ENCODE data around the gene FAM8A1. TPM values are rescaled to one million over a fixed set of nuclear protein-coding genes. Genes with fewer than 3 reads are reported as not detected.

FAM8A1 gene
- total and polyA plus RNA-seq, 2 donors (not counting 3 experiments of a cell fraction or from before 2014, with no cell fraction given): 4.8 to 11.3 TPM

GRCh38 chr6:17638212-17638715 lies 38.2 kb downstream of the FAM8A1 start:
- intact Hi-C loops (cut with micrococcal nuclease) (no loop called here), dilution Hi-C loops (cut with MboI; ENCODE audit: extremely low pct_ligation_motif_present, low sequenced_read_pairs) (no loop called here)
- no peaks in the 10 kb centered on the region for H3K9me1 ChIP-seq (replicated peaks; ENCODE audit: control insufficient read depth, extremely low read depth, insufficient read depth, low read length)
- FAIRE-seq (no peak), DNase-seq (ENCODE audit: low read depth, low spot score) (no peak)
- no TSS peak for BruUV-seq (replicated peaks)
- CTCF ChIA-PET: interaction anchor here (1.5 kb wide), 1 partner anchor 12 kb away, joined by 3 read pairs; no protein-coding TSS in a partner anchor
- POLR2A ChIA-PET: no interaction called here
- H3K4me1 ChIP-seq (ENCODE audit: control insufficient read depth, extremely low read depth, insufficient read depth, low read length): peaks cover 15% of the 10 kb centered on the region
- no peak overlapping the region for H2AFZ ChIP-seq (ENCODE audit: low read depth, low read length)
- H3K36me3 ChIP-seq (ENCODE audit: control insufficient read depth in 2 of 2, extremely low read depth in 1 of 2, insufficient read depth in 2 of 2, low read length in 2 of 2): peaks cover 8 to 14% of the 10 kb centered on the region in 2 experiments
- H3K27ac ChIP-seq (ENCODE audit: insufficient read depth, low read depth, low read length): no peak overlapping the region
- H3K4me2 ChIP-seq (ENCODE audit: insufficient read depth, low read length): no peak overlapping the region
- no peak overlapping the region for H3K9ac ChIP-seq (replicated peaks; ENCODE audit: extremely low read depth, insufficient read depth, low read length)
- no peak overlapping the region for H3K4me3 ChIP-seq (replicated peaks in 1 of 3; ENCODE audit: insufficient read depth in 1 of 3, low read depth in 1 of 3, low read length in 3 of 3)
- H3K27me3 ChIP-seq (ENCODE audit: control insufficient read depth in 2 of 2, insufficient read depth in 2 of 2, low read length in 2 of 2): no peaks in the 10 kb centered on the region
- H3K9me3 ChIP-seq (replicated peaks; ENCODE audit: control insufficient read depth, insufficient read depth, low read length): no peaks in the 10 kb centered on the region
- peaks cover 32% of the 10 kb centered on the region for H3K79me2 ChIP-seq (ENCODE audit: control insufficient read depth, insufficient read depth, low read length)
- H4K20me1 ChIP-seq (replicated peaks; ENCODE audit: control insufficient read depth, extremely low read depth, insufficient read depth, low read length): no peaks in the 10 kb centered on the region
- no peak for TF ChIP-seq MAX (IDR thresholded peaks at IDR 0.05; ENCODE audit: insufficient read depth, insufficient read length)
- no peak for TF ChIP-seq MYC (IDR thresholded peaks at IDR 0.05; ENCODE audit: low read depth, low read length)
- TF ChIP-seq CTCF (IDR thresholded peaks at IDR 0.05; ENCODE audit: extremely low read depth in 1 of 2, insufficient read depth in 1 of 2, low read depth in 1 of 2, low read length in 2 of 2): no peak
- TF ChIP-seq JUN (IDR thresholded peaks at IDR 0.05; ENCODE audit: borderline replicate concordance, insufficient read depth, insufficient read length, low read depth): no peak

- dilution Hi-C loops (cut with MboI; ENCODE audit: extremely low pct_ligation_motif_present, low sequenced_read_pairs) (no loop called here), intact Hi-C loops (cut with micrococcal nuclease) (no loop called here)
- H3K36me3 ChIP-seq (ENCODE audit: control insufficient read depth in 2 of 2, extremely low read depth in 1 of 2, insufficient read depth in 2 of 2, low read length in 2 of 2): peaks cover 12 to 22% of the 10 kb centered on the region in 2 experiments
- no TSS peak for BruUV-seq (replicated peaks)
- peaks cover 15% of the 10 kb centered on the region for H3K79me2 ChIP-seq (ENCODE audit: control insufficient read depth, insufficient read depth, low read length)
- peaks cover 8% of the 10 kb centered on the region for H3K4me1 ChIP-seq (ENCODE audit: control insufficient read depth, extremely low read depth, insufficient read depth, low read length)
- TF ChIP-seq JUN (IDR thresholded peaks at IDR 0.05; ENCODE audit: borderline replicate concordance, insufficient read depth, insufficient read length, low read depth) (peak; percentile 2), MAX (IDR thresholded peaks at IDR 0.05; ENCODE audit: insufficient read depth, insufficient read length) (no peak)
- DNase-seq (ENCODE audit: low read depth, low spot score) (no peak), FAIRE-seq (no peak)
- H3K9me1 ChIP-seq (replicated peaks; ENCODE audit: control insufficient read depth, extremely low read depth, insufficient read depth, low read length): no peaks in the 10 kb centered on the region
- no peak overlapping the region for H2AFZ ChIP-seq (ENCODE audit: low read depth, low read length)
- CTCF ChIA-PET: interaction anchor here (1.5 kb wide), 1 partner anchor 57 kb away, joined by 3 read pairs; no protein-coding TSS in a partner anchor
- no peaks in the 10 kb centered on the region for H4K20me1 ChIP-seq (replicated peaks; ENCODE audit: control insufficient read depth, extremely low read depth, insufficient read depth, low read length)
- no peaks in the 10 kb centered on the region for H3K27me3 ChIP-seq (ENCODE audit: control insufficient read depth in 2 of 2, insufficient read depth in 2 of 2, low read length in 2 of 2)
- no peak overlapping the region for H3K4me2 ChIP-seq (ENCODE audit: insufficient read depth, low read length)
- no peak overlapping the region for H3K9ac ChIP-seq (replicated peaks; ENCODE audit: extremely low read depth, insufficient read depth, low read length)
- POLR2A ChIA-PET: no interaction called here
- H3K27ac ChIP-seq (ENCODE audit: insufficient read depth, low read depth, low read length): no peak overlapping the region
- no peak overlapping the region for H3K4me3 ChIP-seq (replicated peaks in 1 of 3; ENCODE audit: insufficient read depth in 1 of 3, low read depth in 1 of 3, low read length in 3 of 3)
- no peaks in the 10 kb centered on the region for H3K9me3 ChIP-seq (replicated peaks; ENCODE audit: control insufficient read depth, insufficient read depth, low read length)
Measured at GRCh38 chr6:17640477-17640917, 40.4 kb downstream of the FAM8A1 start.
